K562 (cell line): ENCODE measurements around the gene LRCOL1. TPM values are rescaled to one million over a fixed set of nuclear protein-coding genes. Genes with fewer than 3 reads are reported as not detected.

ENCODE experiments used
- ATF7 ChIP-seq: fragments of 450-650 bp; IDR thresholded peaks from 2 replicates; pipeline ENCODE4 v1.7.1; 2014; ENCODE audit warnings: mild to moderate bottlenecking, moderate library complexity
- CLOCK ChIP-seq: fragments of 250-450 bp; sonication (Bioruptor Pico); IDR thresholded peaks from 2 replicates; pipeline ENCODE4 v1.4.0; 2020; ENCODE audit warnings: mild to moderate bottlenecking, moderate library complexity, borderline replicate concordance
- CTCF ChIP-seq, 3 experiments: IDR thresholded peaks in 2 of 3; conservative IDR thresholded peaks in 1 of 3; 2 replicates each; pipeline ENCODE4 v1.5.1; 2011 to 2012; ENCODE audit warnings: low read length in 3 of 3, mild to moderate bottlenecking in 3 of 3, control low read depth in 2 of 3, improper control_type of control experiment in 1 of 3, inconsistent platforms in 1 of 3, low read depth in 1 of 3, mixed read lengths in 1 of 3, moderate library complexity in 1 of 3; ENCODE audit not compliant: insufficient read depth in 2 of 3
- CUX1 ChIP-seq: fragments of 200-800 bp; sonication (Bioruptor generic); IDR thresholded peaks from 2 replicates; pipeline ENCODE4 v1.6.1; 2016; ENCODE audit warnings: missing genetic modification characterization, missing compliant biosample characterization
- MYC ChIP-seq, 2 experiments: fragments of 250-450 bp in 1 of 2; sonication (Bioruptor Pico) in 1 of 2; IDR thresholded peaks; 2 replicates each; pipeline versions ENCODE4 v1.5.1 to v1.6.1; 2012 to 2021; ENCODE audit warnings: low read depth in 2 of 2, borderline replicate concordance in 1 of 2, improper control_type of control experiment in 1 of 2, low read length in 1 of 2, mild to moderate bottlenecking in 1 of 2, moderate library complexity in 1 of 2
- RAD21 ChIP-seq, 2 experiments: fragments of 250-450 bp in 1 of 2; fragments of 450-650 bp in 1 of 2; sonication (Bioruptor Pico) in 1 of 2; formaldehyde crosslinking in 1 of 2; IDR thresholded peaks in 1 of 2; conservative IDR thresholded peaks in 1 of 2; 2 replicates each; pipeline versions ENCODE4 v1.4.0 to v1.8.0; 2020 to 2022; ENCODE audit warnings: mild to moderate bottlenecking in 2 of 2, moderate library complexity in 1 of 2
- ZNF398 ChIP-seq: fragments of 250-450 bp; sonication (Bioruptor Pico); IDR thresholded peaks from 2 replicates; pipeline ENCODE4 v1.8.0; 2021; ENCODE audit warnings: moderate library complexity, mild to moderate bottlenecking, inconsistent platforms
- polyA plus RNA-seq, 8 experiments: library from polyadenylated mRNA; depleted of rRNA in 4 of 8; stranded (reverse) in 5 of 8; unstranded in 3 of 8; fragments of >200 nt; fragmentation: Nextera tagmentation in 2 of 8; fragmentation: Illumina TruSeq in 1 of 8; extraction: Ambion mirVana in 2 of 8; extraction: Trizol in 1 of 8; gene quantifications; 2 replicates each; pipeline versions ENCODE4 v1.2.1 to v1.2.3, GENCODE V29; 2011 to 2014; ENCODE audit warnings: inconsistent platforms in 1 of 8, missing spikeins in 1 of 8
- total RNA-seq, 7 experiments: library from RNA; depleted of rRNA in 6 of 7; stranded (reverse); fragments of >200 nt in 6 of 7; fragmentation: Illumina TruSeq in 2 of 7; extraction: Trizol in 2 of 7; gene quantifications; 2 replicates each; pipeline versions ENCODE4 v1.2.1 to v1.2.3, GENCODE V29; 2011 to 2021; ENCODE audit warnings: low replicate concordance in 1 of 7

The LRCOL1 gene
- total and polyA plus RNA-seq, 9 of the 15 experiments (the other 6 are each of a cell fraction or from before 2014, with no cell fraction given), result not detected

GRCh38 chr12:132600048-132601032 is 10.0 kb downstream of the LRCOL1 start (continued):
- TF ChIP-seq CUX1 (CRISPR knock-in tag) (no peak), RAD21 (CRISPR knock-in tag; conservative IDR thresholded peaks at IDR 0.05 in 1 of 2, IDR thresholded peaks at IDR 0.05 in 1 of 2) (peak; percentile 40 to 83), CTCF (IDR thresholded peaks at IDR 0.05 in 2 of 3, conservative IDR thresholded peaks at IDR 0.05 in 1 of 3; ENCODE audit: insufficient read depth in 2 of 3, low read depth in 1 of 3, low read length in 3 of 3) (peak; percentile 85 to 98 (median 90)), CLOCK (CRISPR knock-in tag) (no peak), ATF7 (peak; percentile 19; the same call in 1 of the 2 replicates), MYC (IDR thresholded peaks at IDR 0.05; ENCODE audit: low read depth, low read length) (peak; percentile 34; the same call in 1 of the 2 replicates), MYC (CRISPR knock-in tag; IDR thresholded peaks at IDR 0.05; ENCODE audit: borderline replicate concordance, low read depth) (no peak), ZNF398 (CRISPR knock-in tag) (no peak)
